Type B pancreatic cell (in vitro differentiated cells): ENCODE data around the gene S100A12. TPM values are rescaled to one million over a fixed set of nuclear protein-coding genes. Genes with fewer than 3 reads are reported as not detected.
"Not testable (repeated sequence)": the region's sequence is repeated elsewhere in the genome, so short reads cannot be mapped to it uniquely, and the experiment has no call there.

Experiments
- DNase-seq: peaks from one replicate; pipeline ENCODE4 v3.0.0; 2021; ENCODE audit warnings: mixed read lengths; ENCODE audit not compliant: unreplicated experiment; ENCODE audit errors: extremely low spot score
- H3K27ac Mint-ChIP-seq: 2 replicates; pipeline ENCODE4 v1.8.0; 2021; ENCODE audit warnings: mild to moderate bottlenecking, mixed read lengths
- H3K27me3 Mint-ChIP-seq: 2 replicates; pipeline ENCODE4 v1.8.0; 2021; ENCODE audit warnings: mixed read lengths
- H3K36me3 Mint-ChIP-seq: 2 replicates; pipeline ENCODE4 v1.8.0; 2021; ENCODE audit warnings: mixed read lengths
- H3K4me1 Mint-ChIP-seq: one replicate; pipeline ENCODE4 v1.8.0; 2021; ENCODE audit warnings: mixed read lengths; ENCODE audit not compliant: unreplicated experiment
- H3K4me3 Mint-ChIP-seq: 2 replicates; pipeline ENCODE4 v1.8.0; 2021; ENCODE audit warnings: mild to moderate bottlenecking, mixed read lengths
- H3K9me3 Mint-ChIP-seq: 2 replicates; pipeline ENCODE4 v1.8.0; 2021; ENCODE audit warnings: mixed read lengths
- CTCF ChIP-seq: fragments of 200-600 bp; sonication (generic); conservative IDR thresholded peaks from 2 replicates; pipeline ENCODE4 v1.5.0; 2021; ENCODE audit warnings: antibody characterized with exemption, mild to moderate bottlenecking
- long read RNA-seq: library from polyadenylated mRNA; unstranded; transcript quantifications from one replicate; pipeline ENCODE4 v2.0.0, GENCODE V29; 2020
- total RNA-seq: library from RNA; stranded (reverse); gene quantifications from 2 replicates; pipeline ENCODE4 v1.2.1, GENCODE V29; 2021; ENCODE audit warnings: low replicate concordance

S100A12 gene
- total RNA-seq: 0.62 TPM in 1 of 2 replicates, not detected in the other
- long read RNA-seq: 0 reads

GRCh38 chr1:153375511-153375910 is at the start of gene S100A12:
Gene S100A12 (minus strand): TSS chr1:153375621. CDS start chr1:153374592, 1,029 bp downstream.
- H3K27ac Mint-ChIP-seq: no peak within 1 kb of the TSS
- no peaks in the 10 kb centered on the region for H3K36me3 Mint-ChIP-seq
- no peaks in the 10 kb centered on the region for H3K4me1 Mint-ChIP-seq
- no peak for TF ChIP-seq CTCF
- no peaks in the 10 kb centered on the region for H3K9me3 Mint-ChIP-seq
- no peaks in the 10 kb centered on the region for H3K27me3 Mint-ChIP-seq
- H3K4me3 Mint-ChIP-seq: no peak within 1 kb of the TSS
- DNase-seq: no peak

DNA sequence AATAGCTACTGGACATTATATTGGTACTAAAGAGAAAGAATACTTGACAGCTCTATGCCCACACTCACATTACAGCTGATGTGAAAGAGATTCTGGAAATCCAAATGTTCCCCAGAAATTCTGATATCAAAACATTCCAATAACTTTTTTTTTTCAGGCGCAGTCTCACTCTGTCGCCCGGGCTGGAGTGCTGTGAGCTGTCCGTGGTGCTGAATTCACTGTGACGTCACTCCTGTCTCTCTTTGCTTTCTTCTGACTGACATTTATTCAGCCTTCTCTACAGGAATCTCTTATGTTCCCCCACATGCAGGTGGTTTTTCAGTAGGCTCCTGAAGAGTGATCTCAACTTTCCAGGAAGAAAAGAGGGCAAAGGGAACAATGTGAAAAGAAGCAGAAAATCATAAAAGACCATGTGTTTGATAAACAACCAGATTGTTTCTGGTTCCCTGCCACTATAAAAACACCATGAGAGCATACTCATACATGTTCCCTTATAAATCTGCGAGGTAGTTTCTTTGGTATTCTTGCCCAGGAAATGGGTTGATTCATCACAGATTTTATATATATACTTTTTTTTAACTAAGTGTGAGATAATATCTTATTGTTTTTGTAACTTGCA is 47.1 kb upstream of the S100A12 start:
- Mint-ChIP-seq H3K4me1 (no peaks in the 10 kb centered on the region), H3K27me3 (peaks cover 24% of the 10 kb centered on the region), H3K4me3 (no peak overlapping the region), H3K36me3 (no peaks in the 10 kb centered on the region), H3K27ac (no peak overlapping the region), H3K9me3 (no peaks in the 10 kb centered on the region)
- DNase-seq: no peak
- no peak for TF ChIP-seq CTCF

- Mint-ChIP-seq H3K27me3 (peaks cover 21% of the 10 kb centered on the region), H3K9me3 (no peaks in the 10 kb centered on the region), H3K4me3 (no peak overlapping the region), H3K4me1 (no peaks in the 10 kb centered on the region), H3K36me3 (no peaks in the 10 kb centered on the region), H3K27ac (no peak overlapping the region)
- TF ChIP-seq CTCF: no peak
- no peak for DNase-seq
Measured at GRCh38 chr1:153420306-153420705, 44.9 kb upstream of the S100A12 start.

- not testable (repeated sequence) for H3K4me3 Mint-ChIP-seq, H3K9me3 Mint-ChIP-seq, H3K27ac Mint-ChIP-seq, H3K36me3 Mint-ChIP-seq, H3K4me1 Mint-ChIP-seq
- DNase-seq: peak; percentile 15
- peaks cover 16% of the 10 kb centered on the region for H3K27me3 Mint-ChIP-seq
Measured at GRCh38 chr1:153419436-153419793, 44.0 kb upstream of the S100A12 start.

GRCh38 chr1:153418758-153419435 is 43.5 kb upstream of the S100A12 start:
- H3K27me3 Mint-ChIP-seq: peaks cover 13% of the 10 kb centered on the region
- DNase-seq: peak; percentile 43
- H3K36me3 Mint-ChIP-seq, H3K4me3 Mint-ChIP-seq, H3K9me3 Mint-ChIP-seq, H3K27ac Mint-ChIP-seq, H3K4me1 Mint-ChIP-seq: not testable (repeated sequence)

DNA sequence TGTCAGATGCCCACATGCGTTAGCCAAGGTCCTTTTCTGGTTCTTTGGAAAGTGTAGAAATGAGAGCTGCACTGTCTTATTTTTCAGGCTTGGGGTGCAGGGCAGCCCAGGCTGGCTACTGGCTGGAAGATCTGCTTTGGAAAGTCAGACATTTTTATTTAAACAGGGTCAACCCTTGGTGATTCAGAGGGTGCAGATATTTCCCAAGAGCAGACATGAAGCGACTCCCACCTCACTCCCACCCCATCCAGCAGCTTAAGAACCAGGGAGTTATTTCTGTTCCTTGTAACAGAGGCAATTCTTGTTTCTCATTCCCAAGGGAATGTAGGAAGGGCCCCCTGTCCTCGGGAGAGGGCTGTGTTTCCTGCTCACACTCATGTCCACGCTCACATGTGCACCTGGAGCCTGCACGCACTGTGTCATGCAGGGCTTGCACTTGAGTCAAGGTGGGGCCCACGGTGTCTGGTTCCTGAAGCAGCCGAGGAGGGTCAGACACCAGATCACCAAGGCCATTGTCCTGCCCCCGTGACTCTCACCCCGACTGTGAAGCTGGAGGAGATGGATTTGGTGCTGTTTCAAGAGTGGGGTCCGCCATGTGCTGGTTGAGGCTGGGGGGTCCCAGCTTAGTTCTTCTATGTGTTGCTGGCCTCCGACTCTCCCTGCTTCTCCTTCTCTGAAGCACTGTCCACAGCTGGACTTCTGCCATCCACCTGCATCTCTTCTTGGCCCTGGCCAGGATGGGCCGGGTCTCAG is 41.9 kb upstream of the S100A12 start:
- Mint-ChIP-seq H3K4me3 (no peak overlapping the region), H3K36me3 (no peaks in the 10 kb centered on the region)
- DNase-seq: no peak

More for the DNA sequence above, 41.9 kb upstream of the S100A12 start:
- TF ChIP-seq CTCF: no peak
- H3K27ac Mint-ChIP-seq: no peak overlapping the region
- no peaks in the 10 kb centered on the region for H3K9me3 Mint-ChIP-seq
- peaks cover 13% of the 10 kb centered on the region for H3K27me3 Mint-ChIP-seq
- H3K4me1 Mint-ChIP-seq: no peaks in the 10 kb centered on the region
